ENCODE data around the gene SRRM2.

SRRM2 gene

DNA sequence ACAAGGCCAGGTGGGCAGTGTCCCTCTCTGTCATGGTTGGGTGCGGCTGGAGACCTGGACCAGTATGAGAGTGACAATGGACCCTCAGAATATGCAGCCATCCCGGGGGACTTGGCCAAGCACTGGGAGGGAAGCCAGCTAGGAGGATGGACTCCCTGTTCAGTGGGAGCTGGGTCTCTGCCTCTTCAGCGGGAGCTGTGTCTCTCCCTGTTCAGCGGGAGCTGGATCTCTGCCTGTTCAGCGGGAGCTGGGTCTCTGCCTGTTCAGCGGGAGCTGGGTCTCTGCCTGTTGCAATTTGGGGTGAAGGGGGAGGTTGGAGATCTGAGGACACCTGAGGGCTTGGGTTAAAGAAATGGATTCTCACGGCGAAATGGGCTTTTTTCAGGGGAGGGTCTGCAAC, 38.7 kb downstream of the SRRM2 start:
- TF ChIP-seq, protein P1, sequence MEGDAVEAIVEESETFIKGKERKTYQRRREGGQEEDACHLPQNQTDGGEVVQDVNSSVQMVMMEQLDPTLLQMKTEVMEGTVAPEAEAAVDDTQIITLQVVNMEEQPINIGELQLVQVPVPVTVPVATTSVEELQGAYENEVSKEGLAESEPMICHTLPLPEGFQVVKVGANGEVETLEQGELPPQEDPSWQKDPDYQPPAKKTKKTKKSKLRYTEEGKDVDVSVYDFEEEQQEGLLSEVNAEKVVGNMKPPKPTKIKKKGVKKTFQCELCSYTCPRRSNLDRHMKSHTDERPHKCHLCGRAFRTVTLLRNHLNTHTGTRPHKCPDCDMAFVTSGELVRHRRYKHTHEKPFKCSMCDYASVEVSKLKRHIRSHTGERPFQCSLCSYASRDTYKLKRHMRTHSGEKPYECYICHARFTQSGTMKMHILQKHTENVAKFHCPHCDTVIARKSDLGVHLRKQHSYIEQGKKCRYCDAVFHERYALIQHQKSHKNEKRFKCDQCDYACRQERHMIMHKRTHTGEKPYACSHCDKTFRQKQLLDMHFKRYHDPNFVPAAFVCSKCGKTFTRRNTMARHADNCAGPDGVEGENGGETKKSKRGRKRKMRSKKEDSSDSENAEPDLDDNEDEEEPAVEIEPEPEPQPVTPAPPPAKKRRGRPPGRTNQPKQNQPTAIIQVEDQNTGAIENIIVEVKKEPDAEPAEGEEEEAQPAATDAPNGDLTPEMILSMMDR (IDR thresholded peaks at IDR 0.05) = no peak
- H3K4me3 ChIP-seq = no peak overlapping the region
- no peak for DNase-seq (ENCODE audit: low spot score)
- H3K27ac ChIP-seq = no peak overlapping the region

DNA sequence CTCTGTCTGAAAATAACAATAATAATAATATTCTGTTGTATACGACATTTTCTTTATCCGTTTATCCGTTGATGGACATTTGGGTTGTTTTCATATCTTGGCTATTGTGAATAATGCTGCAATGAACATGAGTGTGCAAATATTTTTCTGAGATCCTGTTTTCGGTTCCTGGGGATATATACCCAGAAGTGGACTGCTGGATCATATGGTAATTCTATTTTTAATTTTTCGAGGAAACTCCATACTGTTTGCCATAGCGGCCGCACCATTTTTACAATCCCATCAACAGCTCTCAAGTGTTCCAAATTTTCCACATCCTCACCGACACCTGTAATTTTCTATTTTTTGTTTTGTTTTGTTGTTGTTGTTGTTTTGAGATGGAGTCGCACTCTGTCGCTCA, 40.5 kb downstream of the SRRM2 start:
- Histone ChIP-seq H3K27ac (no peak overlapping the region), H3K4me3 (no peak overlapping the region)
- no peak for DNase-seq (ENCODE audit: low spot score)
- TF ChIP-seq, protein P1 (IDR thresholded peaks at IDR 0.05) = no peak

DNA sequence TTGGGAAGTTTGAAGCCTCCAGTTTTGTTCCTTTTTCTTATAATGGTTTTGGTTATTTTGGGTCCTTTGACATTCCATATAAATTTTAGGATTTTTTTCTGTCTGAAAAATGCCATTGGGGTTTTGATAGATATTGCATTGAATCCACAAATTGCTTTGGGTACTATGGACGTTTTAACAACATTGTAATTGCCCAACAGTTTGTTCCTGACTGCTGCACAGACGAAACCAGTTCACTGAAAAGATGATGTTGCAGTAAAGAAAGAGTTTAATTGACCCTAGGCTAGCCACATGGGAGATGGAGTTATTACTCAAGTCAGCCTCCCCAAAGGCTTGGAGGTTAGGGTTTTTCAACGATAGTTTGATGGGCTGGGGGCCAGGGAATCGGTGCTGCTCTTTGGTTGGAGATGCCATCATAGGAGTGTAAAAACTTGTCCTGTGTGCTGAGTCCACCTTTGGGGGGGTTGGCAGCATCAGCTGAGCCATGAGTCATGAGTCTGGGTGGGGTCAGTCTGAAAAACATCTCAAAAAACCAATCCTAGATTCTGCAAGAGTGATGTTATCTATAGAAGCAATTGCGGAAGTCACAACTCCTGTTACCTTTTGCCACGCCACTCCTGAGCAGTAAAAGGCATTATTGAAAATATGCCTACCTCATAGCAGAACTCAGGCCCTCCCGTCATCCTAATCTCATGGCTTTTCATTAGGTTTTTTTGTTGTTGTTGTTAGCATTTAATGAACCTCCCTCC, 43.1 kb downstream of the SRRM2 start:
- no peak for DNase-seq (ENCODE audit: low spot score)
- H3K4me3 ChIP-seq = no peak overlapping the region
- TF ChIP-seq, protein P1 (IDR thresholded peaks at IDR 0.05) = no peak
- H3K27ac ChIP-seq = no peak overlapping the region

DNA sequence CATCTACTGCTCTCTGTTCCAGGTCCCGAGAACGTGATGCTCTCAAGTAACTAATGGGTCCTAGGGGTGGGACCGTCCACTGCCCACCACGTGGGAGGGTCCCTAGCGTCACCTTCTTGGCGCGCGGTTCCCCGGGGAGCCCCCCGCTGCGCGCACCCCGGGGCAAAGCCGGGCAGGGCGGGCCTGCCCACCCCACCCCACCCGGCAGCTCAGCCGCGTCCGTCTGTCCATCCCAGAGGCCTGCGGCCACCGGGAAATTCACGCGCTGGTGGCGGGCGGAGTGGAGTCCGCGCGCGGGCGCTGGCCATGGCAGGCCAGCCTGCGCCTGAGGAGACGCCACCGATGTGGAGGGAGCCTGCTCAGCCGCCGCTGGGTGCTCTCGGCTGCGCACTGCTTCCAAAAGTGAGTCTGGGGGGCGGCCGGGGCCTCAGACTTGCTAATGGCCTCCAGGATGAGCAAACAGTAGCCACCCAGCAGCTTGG, 46.3 kb downstream of the SRRM2 start:
- H3K27ac ChIP-seq = no peak overlapping the region
- TF ChIP-seq, protein P1 (IDR thresholded peaks at IDR 0.05) = no peak
- no peak overlapping the region for H3K4me3 ChIP-seq
- DNase-seq (ENCODE audit: low spot score) = no peak

DNA sequence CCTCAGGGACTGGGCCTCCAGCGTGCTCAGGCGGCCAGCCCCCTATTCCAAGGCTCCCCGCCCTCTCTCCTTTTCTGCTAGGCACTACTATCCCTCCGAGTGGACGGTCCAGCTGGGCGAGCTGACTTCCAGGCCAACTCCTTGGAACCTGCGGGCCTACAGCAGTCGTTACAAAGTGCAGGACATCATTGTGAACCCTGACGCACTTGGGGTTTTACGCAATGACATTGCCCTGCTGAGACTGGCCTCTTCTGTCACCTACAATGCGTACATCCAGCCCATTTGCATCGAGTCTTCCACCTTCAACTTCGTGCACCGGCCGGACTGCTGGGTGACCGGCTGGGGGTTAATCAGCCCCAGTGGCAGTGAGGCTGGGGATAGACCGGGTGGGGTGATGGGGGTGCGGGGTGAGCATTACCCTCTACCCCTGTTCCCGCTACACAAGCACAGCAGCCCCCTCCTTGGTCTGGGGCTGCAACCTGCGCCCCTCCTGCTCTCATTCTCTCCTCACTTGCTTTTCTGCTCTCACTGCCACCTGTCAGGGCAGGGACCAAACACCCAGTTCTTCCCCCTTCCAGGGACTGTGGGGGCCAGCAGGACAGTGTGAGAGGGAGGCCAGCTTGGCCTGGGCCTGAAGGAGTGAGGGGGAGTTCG, 46.9 kb downstream of the SRRM2 start:
- TF ChIP-seq, protein P1 (IDR thresholded peaks at IDR 0.05) = no peak
- Histone ChIP-seq H3K4me3 (no peak overlapping the region), H3K27ac (no peak overlapping the region)
- DNase-seq (ENCODE audit: low spot score) = no peak

DNA sequence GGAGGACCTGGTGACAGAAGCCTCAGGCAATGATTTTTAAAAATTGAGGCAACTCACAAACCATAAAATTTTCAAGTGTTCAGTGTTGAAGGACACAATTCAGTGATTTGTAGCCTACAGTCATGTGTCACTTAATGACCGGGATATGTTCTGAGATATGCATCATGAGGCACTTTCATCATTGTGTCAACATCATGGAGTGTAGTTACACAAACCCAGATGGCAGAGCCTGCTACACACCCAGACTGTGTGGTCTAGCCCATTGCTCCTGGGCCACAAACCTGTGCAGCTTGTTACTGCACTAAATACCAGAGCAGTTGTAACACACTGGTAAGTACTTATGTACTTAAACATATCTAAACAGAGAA, 47.4 kb downstream of the SRRM2 start:
- TF ChIP-seq, protein P1 (IDR thresholded peaks at IDR 0.05) = no peak
- no peak overlapping the region for H3K27ac ChIP-seq
- H3K4me3 ChIP-seq = no peak overlapping the region
- no peak for DNase-seq (ENCODE audit: low spot score)
